Astrocyte (in vitro differentiated cells and primary cell): Measurements from ENCODE around the gene C3. TPM values are rescaled to one million over a fixed set of nuclear protein-coding genes. Genes with fewer than 3 reads are reported as not detected.

Experiments
- DNase-seq: peaks from one replicate; pipeline ENCODE4 v3.0.0-alpha.2; 2010; ENCODE audit warnings: low read depth
- FAIRE-seq: peaks from 2 replicates; lab custom pipeline; 2011; peaks lifted over from hg19 to GRCh38; lab: Jason Lieb, UNC
- H2AFZ ChIP-seq: 2 replicates; pipeline ENCODE4 v1.6.0; 2012; ENCODE audit warnings: low read depth, low read length, inconsistent platforms
- H3K27ac ChIP-seq: 2 replicates; pipeline ENCODE4 v1.5.1; 2011; ENCODE audit warnings: low read depth, low read length, inconsistent platforms
- H3K27me3 ChIP-seq: 2 replicates; pipeline ENCODE4 v1.6.0; 2011; ENCODE audit warnings: low read length, inconsistent platforms; ENCODE audit not compliant: insufficient read depth
- H3K36me3 ChIP-seq: 2 replicates; pipeline ENCODE4 v1.5.1; 2011; ENCODE audit warnings: low read length, inconsistent platforms; ENCODE audit not compliant: insufficient read depth
- H3K4me1 ChIP-seq: 2 replicates; pipeline ENCODE4 v1.5.1; 2011; ENCODE audit warnings: low read length, inconsistent platforms; ENCODE audit not compliant: insufficient read depth
- H3K4me2 ChIP-seq: 2 replicates; pipeline ENCODE4 v1.6.0; 2012; ENCODE audit warnings: low read length, inconsistent platforms
- H3K4me3 ChIP-seq: 2 replicates; pipeline ENCODE4 v1.5.1; 2011; ENCODE audit warnings: low read depth, mild to moderate bottlenecking, low read length, inconsistent platforms; ENCODE audit not compliant: insufficient read depth
- H3K79me2 ChIP-seq: 2 replicates; pipeline ENCODE4 v1.6.0; 2012; ENCODE audit warnings: mild to moderate bottlenecking, low read length, inconsistent platforms; ENCODE audit not compliant: insufficient read depth
- H3K9ac ChIP-seq: 2 replicates; pipeline ENCODE4 v1.6.0; 2012; ENCODE audit warnings: mild to moderate bottlenecking, low read length, inconsistent platforms
- H3K9me3 ChIP-seq: 2 replicates; pipeline ENCODE4 v1.5.1; 2012; ENCODE audit warnings: low read depth, mild to moderate bottlenecking, low read length, inconsistent platforms; ENCODE audit not compliant: insufficient read depth
- H4K20me1 ChIP-seq: 2 replicates; pipeline ENCODE4 v1.6.0; 2012; ENCODE audit warnings: low read length, inconsistent platforms; ENCODE audit not compliant: insufficient read depth
- H3K27ac Mint-ChIP-seq: one replicate; pipeline ENCODE4 v1.8.0; 2021; ENCODE audit warnings: mild to moderate bottlenecking, mixed read lengths; ENCODE audit not compliant: unreplicated experiment
- H3K27me3 Mint-ChIP-seq: one replicate; pipeline ENCODE4 v1.8.0; 2021; ENCODE audit warnings: low read depth, mixed read lengths; ENCODE audit not compliant: unreplicated experiment
- H3K36me3 Mint-ChIP-seq: one replicate; pipeline ENCODE4 v1.8.0; 2021; ENCODE audit warnings: low read depth, mixed read lengths; ENCODE audit not compliant: unreplicated experiment
- H3K4me1 Mint-ChIP-seq: one replicate; pipeline ENCODE4 v1.8.0; 2021; ENCODE audit warnings: low read depth, mixed read lengths; ENCODE audit not compliant: unreplicated experiment
- H3K4me3 Mint-ChIP-seq: one replicate; pipeline ENCODE4 v1.8.0; 2021; ENCODE audit warnings: mild to moderate bottlenecking, moderate library complexity, mixed read lengths; ENCODE audit not compliant: unreplicated experiment
- H3K9me3 Mint-ChIP-seq: one replicate; pipeline ENCODE4 v1.8.0; 2021; ENCODE audit warnings: mild to moderate bottlenecking, mixed read lengths; ENCODE audit not compliant: unreplicated experiment
- EZH2 ChIP-seq: IDR thresholded peaks from 2 replicates; pipeline ENCODE4 v1.6.1; 2012; ENCODE audit warnings: mild to moderate bottlenecking, low read length, inconsistent platforms; ENCODE audit not compliant: insufficient read depth
- total RNA-seq: library from RNA; stranded (reverse); gene quantifications from 2 replicates; pipeline ENCODE4 v1.2.1, GENCODE V29; 2021
- TF ChIP-seq, protein P1 (sequence below): IDR thresholded peaks from 2 replicates; pipeline ENCODE4 v1.5.1; 2011; ENCODE audit warnings: low read depth, mild to moderate bottlenecking, inconsistent platforms, low read length, moderate library complexity; ENCODE audit not compliant: insufficient read depth

C3 gene
- total RNA-seq, 1 donor from 2014 or later, result 2.4 TPM

DNA sequence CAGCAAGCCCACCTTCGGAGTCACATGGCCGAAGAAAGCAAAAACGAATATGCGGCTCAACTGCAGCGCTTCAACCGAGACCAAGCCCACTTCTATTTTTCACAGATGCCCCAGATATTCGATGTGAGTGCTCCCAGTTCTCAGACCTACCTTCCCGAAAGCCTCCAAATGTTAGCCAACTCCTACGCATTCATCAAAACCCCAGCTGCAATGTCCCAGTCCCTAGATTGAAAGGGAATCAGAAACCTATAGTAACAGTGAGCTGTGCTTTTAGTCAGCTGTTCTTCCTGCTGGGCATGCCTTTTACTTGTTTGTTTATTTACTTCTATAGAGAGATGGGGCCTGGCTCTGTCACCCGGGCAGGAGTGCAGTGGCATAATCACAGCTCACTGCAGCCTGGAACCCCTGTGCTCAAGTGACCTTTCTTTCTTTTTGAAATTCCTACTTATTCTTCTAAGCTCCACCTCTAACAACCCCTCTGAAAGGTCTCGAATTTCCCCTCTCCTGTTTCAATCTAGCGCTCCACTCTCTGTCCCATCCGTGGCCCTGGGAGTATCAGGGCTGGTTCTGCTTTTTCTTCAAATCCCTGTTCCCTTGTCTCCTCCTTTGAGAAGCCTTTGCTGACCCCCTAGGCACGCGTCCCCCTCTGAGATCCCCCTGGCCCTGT is 23.4 kb upstream of the C3 start:
- peaks cover 3% of the 10 kb centered on the region for H3K9me3 Mint-ChIP-seq
- H3K27me3 Mint-ChIP-seq, result no peaks in the 10 kb centered on the region
- Histone ChIP-seq H3K9ac (peak overlapping the region; percentile 63), H3K4me1 (peaks cover 27% of the 10 kb centered on the region), H3K36me3 (peaks cover 22% of the 10 kb centered on the region), H3K27me3 (no peaks in the 10 kb centered on the region), H3K4me2 (peak overlapping the region; percentile 83), H2AFZ (peak overlapping the region; percentile 57), H3K9me3 (no peaks in the 10 kb centered on the region), H3K4me3 (peak overlapping the region; percentile 24), H4K20me1 (peaks cover 17% of the 10 kb centered on the region), H3K27ac (peak overlapping the region; percentile 80), H3K79me2 (peaks cover 29% of the 10 kb centered on the region)
- TF ChIP-seq, protein P1, sequence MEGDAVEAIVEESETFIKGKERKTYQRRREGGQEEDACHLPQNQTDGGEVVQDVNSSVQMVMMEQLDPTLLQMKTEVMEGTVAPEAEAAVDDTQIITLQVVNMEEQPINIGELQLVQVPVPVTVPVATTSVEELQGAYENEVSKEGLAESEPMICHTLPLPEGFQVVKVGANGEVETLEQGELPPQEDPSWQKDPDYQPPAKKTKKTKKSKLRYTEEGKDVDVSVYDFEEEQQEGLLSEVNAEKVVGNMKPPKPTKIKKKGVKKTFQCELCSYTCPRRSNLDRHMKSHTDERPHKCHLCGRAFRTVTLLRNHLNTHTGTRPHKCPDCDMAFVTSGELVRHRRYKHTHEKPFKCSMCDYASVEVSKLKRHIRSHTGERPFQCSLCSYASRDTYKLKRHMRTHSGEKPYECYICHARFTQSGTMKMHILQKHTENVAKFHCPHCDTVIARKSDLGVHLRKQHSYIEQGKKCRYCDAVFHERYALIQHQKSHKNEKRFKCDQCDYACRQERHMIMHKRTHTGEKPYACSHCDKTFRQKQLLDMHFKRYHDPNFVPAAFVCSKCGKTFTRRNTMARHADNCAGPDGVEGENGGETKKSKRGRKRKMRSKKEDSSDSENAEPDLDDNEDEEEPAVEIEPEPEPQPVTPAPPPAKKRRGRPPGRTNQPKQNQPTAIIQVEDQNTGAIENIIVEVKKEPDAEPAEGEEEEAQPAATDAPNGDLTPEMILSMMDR, result no peak
- TF ChIP-seq EZH2, result no peak
- peak overlapping the region; percentile 72 for H3K4me3 Mint-ChIP-seq
- FAIRE-seq (no peak), DNase-seq (peak; percentile 31)
- peaks cover 22% of the 10 kb centered on the region for H3K4me1 Mint-ChIP-seq
- H3K36me3 Mint-ChIP-seq, result peaks cover 14% of the 10 kb centered on the region
- peak overlapping the region; percentile 89 for H3K27ac Mint-ChIP-seq

- Histone ChIP-seq H2AFZ (no peak overlapping the region), H3K36me3 (peaks cover 17% of the 10 kb centered on the region), H3K79me2 (peaks cover 29% of the 10 kb centered on the region), H3K27ac (no peak overlapping the region), H3K4me2 (no peak overlapping the region), H4K20me1 (peaks cover 17% of the 10 kb centered on the region), H3K4me3 (no peak overlapping the region), H3K27me3 (no peaks in the 10 kb centered on the region), H3K9ac (no peak overlapping the region), H3K4me1 (peaks cover 35% of the 10 kb centered on the region), H3K9me3 (no peaks in the 10 kb centered on the region)
- H3K4me3 Mint-ChIP-seq, result no peak overlapping the region
- no peaks in the 10 kb centered on the region for H3K27me3 Mint-ChIP-seq
- no peak for DNase-seq
- no peak for TF ChIP-seq EZH2
- TF ChIP-seq, protein P1, result no peak
- H3K9me3 Mint-ChIP-seq, result peaks cover 3% of the 10 kb centered on the region
- H3K36me3 Mint-ChIP-seq, result peaks cover 13% of the 10 kb centered on the region
- H3K27ac Mint-ChIP-seq, result peak overlapping the region; percentile 30
- no peak for FAIRE-seq
- peaks cover 29% of the 10 kb centered on the region for H3K4me1 Mint-ChIP-seq
Observed at GRCh38 chr19:6743066-6743465, 22.6 kb upstream of the C3 start.
